H1 (cell line): Measurements from ENCODE around the gene PRRX2. TPM values are rescaled to one million over a fixed set of nuclear protein-coding genes. Genes with fewer than 3 reads are reported as not detected.
A peak's percentile ranks its signal among the peaks of the same experiment; 100 is the strongest.

Experiments used
- CTCF ChIA-PET: fragments of 300-600 bp; sonication (Branson Sonifier 250); formaldehyde crosslinking; loops from one replicate; lab custom pipeline; 2021; ENCODE audit not compliant: partially characterized antibody; lab: Charles Lee
- POLR2A ChIA-PET: fragments of 300-600 bp; sonication (Branson Sonifier 250); formaldehyde crosslinking; loops from one replicate; lab custom pipeline; 2021; ENCODE audit warnings: inconsistent platforms; ENCODE audit not compliant: partially characterized antibody; lab: Charles Lee
- DNase-seq, 2 experiments: peaks; one replicate each; pipeline versions ENCODE4 v3.0.0 to v3.0.0-alpha.2; 2010 to 2022; ENCODE audit warnings: low spot score in 2 of 2, low read depth in 1 of 2, mixed read lengths in 1 of 2
- FAIRE-seq: peaks from 2 replicates; lab custom pipeline; 2011; peaks lifted over from hg19 to GRCh38; lab: Jason Lieb, UNC
- H2AFZ ChIP-seq: 2 replicates; pipeline ENCODE4 v1.8.1; 2012; ENCODE audit warnings: low read length, inconsistent platforms
- H2AK5ac ChIP-seq: 2 replicates; pipeline ENCODE4 v1.6.1; 2013; ENCODE audit warnings: low read depth, low read length
- H2BK120ac ChIP-seq: replicated peaks from 2 replicates; pipeline ENCODE3; 2013; ENCODE audit warnings: low read depth, low read length, inconsistent platforms
- H2BK12ac ChIP-seq: 2 replicates; pipeline ENCODE4 v1.6.1; 2013; ENCODE audit warnings: low read depth, low read length
- H2BK15ac ChIP-seq: 2 replicates; pipeline ENCODE4 v1.6.1; 2013; ENCODE audit warnings: low read length
- H2BK20ac ChIP-seq: 2 replicates; pipeline ENCODE4 v1.6.1; 2013; ENCODE audit warnings: low read length
- H2BK5ac ChIP-seq: 2 replicates; pipeline ENCODE4 v1.6.1; 2013; ENCODE audit warnings: low read depth, low read length
- H3K14ac ChIP-seq: 2 replicates; pipeline ENCODE4 v1.6.1; 2013; ENCODE audit warnings: inconsistent platforms; ENCODE audit not compliant: insufficient read length
- H3K18ac ChIP-seq: 2 replicates; pipeline ENCODE4 v1.6.1; 2013; ENCODE audit warnings: low read length; ENCODE audit errors: extremely low read depth
- H3K23ac ChIP-seq: 2 replicates; pipeline ENCODE4 v1.6.1; 2013; ENCODE audit warnings: inconsistent platforms; ENCODE audit not compliant: insufficient read length
- H3K23me2 ChIP-seq: 2 replicates; pipeline ENCODE4 v1.6.1; 2013; ENCODE audit warnings: low read depth, low read length
- H3K27ac ChIP-seq: 2 replicates; pipeline ENCODE4 v1.6.1; 2011; ENCODE audit warnings: low read depth, low read length, inconsistent platforms
- H3K27me3 ChIP-seq, 4 experiments: replicated peaks in 1 of 4; 1 replicate in 1 of 4; 2 replicates in 3 of 4; pipeline versions ENCODE4 v1.6.1 to v1.8.1; 2011 to 2013; ENCODE audit warnings: low read length in 3 of 4, mild to moderate bottlenecking in 3 of 4, inconsistent platforms in 2 of 4, mixed read lengths in 2 of 4, moderate library complexity in 1 of 4; ENCODE audit not compliant: control insufficient read depth in 3 of 4, insufficient read depth in 3 of 4; ENCODE audit errors: extremely low read depth in 1 of 4
- H3K36me3 ChIP-seq, 4 experiments: 2 replicates each; pipeline versions ENCODE4 v1.6.1 to v1.8.1; 2011 to 2013; ENCODE audit warnings: mild to moderate bottlenecking in 4 of 4, low read length in 3 of 4, moderate library complexity in 2 of 4, control low read depth in 1 of 4, inconsistent platforms in 1 of 4; ENCODE audit not compliant: insufficient read depth in 4 of 4, control insufficient read depth in 2 of 4
- H3K4ac ChIP-seq: replicated peaks from 2 replicates; pipeline ENCODE3; 2013; ENCODE audit warnings: low read length, low read depth, mixed read lengths, inconsistent platforms; ENCODE audit not compliant: insufficient read length
- H3K4me1 ChIP-seq, 4 experiments: replicated peaks in 1 of 4; 1 replicate in 1 of 4; 2 replicates in 3 of 4; pipeline versions ENCODE4 v1.6.1 to v1.8.1; 2011 to 2013; ENCODE audit warnings: low read length in 3 of 4, inconsistent platforms in 2 of 4, mixed read lengths in 1 of 4; ENCODE audit not compliant: insufficient read depth in 4 of 4, control insufficient read depth in 3 of 4
- H3K4me2 ChIP-seq, 2 experiments: 2 replicates each; pipeline versions ENCODE4 v1.6.1 to v1.8.1; 2011 to 2013; ENCODE audit warnings: low read depth in 2 of 2, low read length in 2 of 2, control low read depth in 1 of 2, inconsistent platforms in 1 of 2, mild to moderate bottlenecking in 1 of 2; ENCODE audit not compliant: insufficient read depth in 1 of 2
- H3K4me3 ChIP-seq, 4 experiments: fragments of 200-600, 300-600 bp in 1 of 4; sonication (generic), shearing (Covaris generic), sonication (Bioruptor Twin) in 1 of 4; 2 replicates each; pipeline versions ENCODE4 v1.5.1 to v1.8.1; 2011 to 2016; ENCODE audit warnings: low read length in 4 of 4, low read depth in 3 of 4, control low read depth in 2 of 4, inconsistent platforms in 2 of 4, mild to moderate bottlenecking in 2 of 4, mixed read lengths in 1 of 4, moderate library complexity in 1 of 4; ENCODE audit not compliant: insufficient read depth in 2 of 4; ENCODE audit errors: extremely low read depth in 1 of 4
- H3K56ac ChIP-seq: replicated peaks from 2 replicates; pipeline ENCODE3; 2013; ENCODE audit warnings: low read depth, mild to moderate bottlenecking, mixed read lengths, low read length, inconsistent platforms; ENCODE audit not compliant: insufficient read length
- H3K79me1 ChIP-seq: 2 replicates; pipeline ENCODE4 v1.6.1; 2013; ENCODE audit warnings: low read depth, low read length, control low read depth
- H3K79me2 ChIP-seq, 2 experiments: 2 replicates each; pipeline versions ENCODE4 v1.6.1 to v1.8.1; 2012 to 2013; ENCODE audit warnings: low read length in 2 of 2, mild to moderate bottlenecking in 2 of 2, inconsistent platforms in 1 of 2; ENCODE audit not compliant: insufficient read depth in 2 of 2, control insufficient read depth in 1 of 2
- H3K9ac ChIP-seq, 4 experiments: replicated peaks in 1 of 4; 1 replicate in 1 of 4; 2 replicates in 3 of 4; pipeline versions ENCODE4 v1.6.1 to v1.8.1; 2011 to 2013; ENCODE audit warnings: low read depth in 3 of 4, low read length in 3 of 4, control low read depth in 2 of 4, mild to moderate bottlenecking in 2 of 4, moderate library complexity in 2 of 4, inconsistent platforms in 1 of 4; ENCODE audit errors: extremely low read depth in 1 of 4
- H3K9me3 ChIP-seq, 2 experiments: 2 replicates each; pipeline versions ENCODE4 v1.6.1 to v1.8.1; 2012 to 2013; ENCODE audit warnings: mild to moderate bottlenecking in 2 of 2, moderate library complexity in 2 of 2, control low read depth in 1 of 2, inconsistent platforms in 1 of 2, low read depth in 1 of 2, low read length in 1 of 2, mixed read lengths in 1 of 2; ENCODE audit not compliant: insufficient read depth in 2 of 2
- H4K20me1 ChIP-seq, 2 experiments: replicated peaks in 1 of 2; 2 replicates each; pipeline versions ENCODE3 to v1.8.1; 2011 to 2013; ENCODE audit warnings: inconsistent platforms in 2 of 2, low read length in 2 of 2, mild to moderate bottlenecking in 1 of 2; ENCODE audit not compliant: insufficient read depth in 2 of 2, control insufficient read depth in 1 of 2
- H4K5ac ChIP-seq: 2 replicates; pipeline ENCODE4 v1.6.1; 2013; ENCODE audit warnings: low read length, low read depth, mixed read lengths, inconsistent platforms; ENCODE audit not compliant: insufficient read length
- H4K8ac ChIP-seq: 2 replicates; pipeline ENCODE4 v1.8.0; 2013; ENCODE audit warnings: mild to moderate bottlenecking, moderate library complexity, low read length, inconsistent platforms; ENCODE audit not compliant: insufficient read depth; ENCODE audit errors: extremely low read depth
- H4K91ac ChIP-seq: replicated peaks from 2 replicates; pipeline ENCODE3; 2013; ENCODE audit warnings: low read length, mixed read lengths, inconsistent platforms; ENCODE audit not compliant: insufficient read length
- CBX5 ChIP-seq: fragments of 300-800, 300-1000 bp; sonication (generic); IDR thresholded peaks from 2 replicates; pipeline ENCODE4 v1.7.1; 2016; ENCODE audit warnings: antibody characterized with exemption, low read length, low read depth
- CEBPB ChIP-seq: IDR thresholded peaks from 2 replicates; pipeline ENCODE4 v1.6.1; 2012; ENCODE audit warnings: low read depth, low read length
- EZH2 ChIP-seq: fragments of 200-600 bp; sonication (generic); IDR thresholded peaks from 2 replicates; pipeline ENCODE4 v1.7.1; 2012; ENCODE audit warnings: low read depth, mild to moderate bottlenecking, moderate library complexity, low read length, inconsistent platforms; ENCODE audit not compliant: severe bottlenecking
- GTF2F1 ChIP-seq: IDR thresholded peaks from 2 replicates; pipeline ENCODE4 v1.6.1; 2012; ENCODE audit warnings: low read depth, low read length, improper control_type of control experiment, borderline replicate concordance
- KDM1A ChIP-seq: fragments of 200-600, 300-600 bp; sonication (generic); IDR thresholded peaks from 2 replicates; pipeline ENCODE4 v1.7.1; 2016; ENCODE audit warnings: mild to moderate bottlenecking, low read length, borderline replicate concordance
- POLR2A ChIP-seq, 2 experiments: IDR thresholded peaks; 1 replicate in 1 of 2; 2 replicates in 1 of 2; pipeline ENCODE4 v1.6.1; 2011; ENCODE audit warnings: low read depth in 2 of 2, low read length in 2 of 2, mild to moderate bottlenecking in 2 of 2; ENCODE audit errors: control extremely low read depth in 1 of 2
- SP4 ChIP-seq: IDR thresholded peaks from 2 replicates; pipeline ENCODE4 v1.6.1; 2012; ENCODE audit warnings: low read length, inconsistent platforms
- TAF7 ChIP-seq: optimal IDR thresholded peaks from 2 replicates; pipeline ENCODE3; 2011; ENCODE audit warnings: low read depth, mild to moderate bottlenecking, inconsistent platforms, low read length, moderate library complexity, borderline replicate concordance
- WGBS, 2 experiments: shearing (Covaris generic) in 1 of 2; methylation state at CpG; one replicate each; pipeline versions ENCODE4 v1.1.6 to v1.1.7; 2013 to 2015; ENCODE audit warnings: low lambda C conversion rate in 2 of 2, mixed read lengths in 2 of 2, inconsistent platforms in 1 of 2, low coverage in 1 of 2, missing lambda C conversion rate in 1 of 2; ENCODE audit not compliant: insufficient replicate concordance in 2 of 2, insufficient coverage in 1 of 2, insufficient read length in 1 of 2; ENCODE audit errors: extremely low coverage in 1 of 2, missing lambda C conversion rate in 1 of 2; 5-methylcytosine and 5-hydroxymethylcytosine counted together
- polyA plus RNA-seq, 7 experiments: library from polyadenylated mRNA; depleted of rRNA in 3 of 7; stranded (reverse) in 5 of 7; unstranded in 2 of 7; fragments of >200 nt in 5 of 7; fragments of 200-250 nt in 2 of 7; gene quantifications; 1 replicate in 5 of 7; 2 replicates in 1 of 7; 4 replicates in 1 of 7; pipeline versions ENCODE4 v1.2.1 to v1.2.3, GENCODE V29; 2011 to 2013; ENCODE audit warnings: missing spikeins in 2 of 7, mixed read lengths in 2 of 7
- total RNA-seq: library from RNA; stranded (reverse); fragmentation: NEBNext Ultra II Directional; extraction: Animal tissue kit (Norgen Biotek cat#: 25700); gene quantifications from 2 replicates; pipeline ENCODE4 v1.2.1, GENCODE V29; 2021

Gene PRRX2
- total and polyA plus RNA-seq, 2 of the 8 experiments (the other 6 are each of a cell fraction or from before 2014, with no cell fraction given), result 5.8 to 9.2 TPM

GRCh38 chr9:129635099-129636065 lies 30.1 kb upstream of the PRRX2 start:
- H3K79me1 ChIP-seq, result peaks cover 23% of the 10 kb centered on the region
- no peaks in the 10 kb centered on the region for H3K9me3 ChIP-seq
- FAIRE-seq (no peak), DNase-seq (no peak)
- no peak overlapping the region for H2BK5ac ChIP-seq
- no peak overlapping the region for H3K14ac ChIP-seq
- H3K4me1 ChIP-seq, result peaks cover 0 to 5% (median 1%) of the 10 kb centered on the region in 4 experiments; a peak in 4 of 7 replicates
- CTCF ChIA-PET, result interaction anchor here (0.8 to 6.5 kb wide), 2 partner anchors 9 to 85 kb away, joined by 3 to 56 read pairs; partner anchors contain the start of gene NTMT1
- POLR2A ChIA-PET, result interaction anchor here (1.1 to 8.2 kb wide), 3 partner anchors 8 to 422 kb away, joined by 3 to 95 read pairs (median 3); partner anchors contain the start of gene NTMT1
- no peak overlapping the region for H2BK12ac ChIP-seq
- H3K18ac ChIP-seq, result no peak overlapping the region
- H3K4me3 ChIP-seq, result no peak overlapping the region
- no peaks in the 10 kb centered on the region for H3K23me2 ChIP-seq
- no peak overlapping the region for H2BK15ac ChIP-seq
- H2BK120ac ChIP-seq, result no peak overlapping the region
- TF ChIP-seq SP4 (no peak), GTF2F1 (no peak), CEBPB (no peak), POLR2A (IDR thresholded peaks at IDR 0.05; ENCODE audit: control extremely low read depth in 1 of 2, low read depth in 2 of 2, low read length in 2 of 2) (0 out of 3 replicates have a peak, but pooled peaks of 1 of the 2 experiments have one; percentile 7), CBX5 (no peak), EZH2 (no peak), KDM1A (no peak), TAF7 (no peak)
- 96% methylated on average over 34 of the region's 34 CpGs; no CpG with 5 or more reads in 1 of the 2 experiments for WGBS, 2 experiments
- H3K4ac ChIP-seq, result peak overlapping the region; percentile 7
- no peak overlapping the region for H3K9ac ChIP-seq
- H3K27me3 ChIP-seq, result no peaks in the 10 kb centered on the region
- H4K8ac ChIP-seq, result peak overlapping the region; percentile 57; the same call in 1 of the 2 replicates
- no peak overlapping the region for H4K91ac ChIP-seq
- H4K20me1 ChIP-seq, result peaks cover 28 to 56% of the 10 kb centered on the region in 2 experiments
- H3K27ac ChIP-seq, result no peak overlapping the region
- no peak overlapping the region for H4K5ac ChIP-seq
- H2AFZ ChIP-seq, result no peak overlapping the region
- peaks cover 13 to 64% (median 36%) of the 10 kb centered on the region in 4 experiments for H3K36me3 ChIP-seq
- no peak overlapping the region for H2AK5ac ChIP-seq
- H3K4me2 ChIP-seq, result no peak overlapping the region
- no peak overlapping the region for H2BK20ac ChIP-seq
- no peak overlapping the region for H3K23ac ChIP-seq
- H3K79me2 ChIP-seq, result peaks cover 13 to 34% of the 10 kb centered on the region in 2 experiments; a peak in 3 of 4 replicates
- no peak overlapping the region for H3K56ac ChIP-seq
